ENCODE results near the gene CDCA8. TPM values are rescaled to one million over a fixed set of nuclear protein-coding genes. Genes with fewer than 3 reads are reported as not detected.
A peak's percentile ranks its signal among the peaks of the same experiment; 100 is the strongest.
"Not testable (repeated sequence)": the region's sequence is repeated elsewhere in the genome, so short reads cannot be mapped to it uniquely, and the experiment has no call there.

CDCA8 gene
- polyA plus RNA-seq, 4 donors: 4.0 to 23.5 (median 7.6) TPM

DNA sequence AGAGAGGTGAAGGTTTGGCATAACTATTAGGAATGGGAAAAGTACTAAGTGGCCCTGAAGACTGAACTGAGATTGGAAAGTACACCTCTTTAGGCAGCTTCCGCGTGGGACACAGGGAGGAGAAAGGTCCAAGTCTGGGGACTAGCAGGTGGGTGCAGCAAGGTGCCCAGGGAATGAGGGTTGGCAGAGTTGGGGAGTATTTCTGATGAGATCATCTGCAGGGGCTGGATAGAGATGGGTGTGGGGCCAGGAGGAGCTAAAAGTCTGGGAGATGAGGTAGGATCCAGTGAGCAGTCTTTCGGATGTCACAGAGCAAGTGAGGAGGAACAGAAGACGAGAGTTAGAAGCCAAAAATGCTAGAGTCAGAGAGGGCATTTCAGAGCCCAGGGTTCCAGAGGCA lies 36.1 kb downstream of the CDCA8 start:
- no peak for DNase-seq
- Histone ChIP-seq H3K9me3 (ENCODE audit: control insufficient read depth in 2 of 2, insufficient read depth in 1 of 2, low read depth in 1 of 2, low read length in 1 of 2) (no peaks in the 10 kb centered on the region), H3K36me3 (ENCODE audit: control insufficient read depth in 3 of 3, insufficient read depth in 2 of 3, low read depth in 1 of 3, low read length in 3 of 3) (no peaks in the 10 kb centered on the region), H3K4me1 (ENCODE audit: control insufficient read depth in 3 of 3, insufficient read depth in 2 of 3, low read depth in 1 of 3, low read length in 2 of 3) (peaks cover 0 to 1% (median 0%) of the 10 kb centered on the region in 3 donors), H3K27me3 (ENCODE audit: control insufficient read depth in 3 of 3, insufficient read depth in 3 of 3, low read length in 3 of 3) (peaks cover 0 to 2% (median 0%) of the 10 kb centered on the region in 3 donors), H3K4me3 (ENCODE audit: low read depth in 1 of 3, low read length in 3 of 3) (no peak overlapping the region), H3K27ac (ENCODE audit: low read depth in 1 of 3, low read length in 2 of 3) (no peak overlapping the region)
- 86 to 90% (median 87%) methylated on average over 4 of the region's 4 CpGs for WGBS, 3 donors
- FAIRE-seq: no peak

DNA sequence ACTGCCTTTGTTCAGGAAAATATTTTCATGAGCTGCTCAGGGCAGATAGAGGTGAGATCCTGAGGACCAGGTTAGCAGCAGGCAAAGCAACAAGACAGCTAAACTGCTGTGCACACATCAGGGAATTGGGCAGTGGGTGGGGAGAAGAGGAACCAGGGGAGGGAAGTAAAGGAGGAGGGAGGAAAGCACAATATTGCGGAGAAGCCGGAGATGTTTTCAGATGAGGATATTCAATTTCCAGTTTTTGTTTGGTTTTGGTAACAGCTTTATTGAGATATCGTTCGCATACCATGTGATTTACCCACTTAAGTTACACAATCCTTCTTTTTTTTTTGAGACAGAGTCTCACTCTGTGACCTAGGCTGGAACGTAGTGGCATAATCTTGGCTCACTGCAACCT lies 38.1 kb downstream of the CDCA8 start:
- 70 to 91% (median 89%) methylated on average over 5 of the region's 5 CpGs for WGBS, 3 donors
- Histone ChIP-seq H3K27me3 (ENCODE audit: control insufficient read depth in 3 of 3, insufficient read depth in 3 of 3, low read length in 3 of 3) (peaks cover 0 to 8% (median 3%) of the 10 kb centered on the region in 3 donors), H3K9me3 (ENCODE audit: control insufficient read depth in 2 of 2, insufficient read depth in 1 of 2, low read depth in 1 of 2, low read length in 1 of 2) (no peaks in the 10 kb centered on the region), H3K4me1 (ENCODE audit: control insufficient read depth in 3 of 3, insufficient read depth in 2 of 3, low read depth in 1 of 3, low read length in 2 of 3) (peaks cover 0 to 1% (median 0%) of the 10 kb centered on the region in 3 donors), H3K27ac (ENCODE audit: low read depth in 1 of 3, low read length in 2 of 3) (no peak overlapping the region), H3K4me3 (ENCODE audit: low read depth in 1 of 3, low read length in 3 of 3) (no peak overlapping the region), H3K36me3 (ENCODE audit: control insufficient read depth in 3 of 3, insufficient read depth in 2 of 3, low read depth in 1 of 3, low read length in 3 of 3) (no peaks in the 10 kb centered on the region)
- no peak for FAIRE-seq
- DNase-seq: no peak

DNA sequence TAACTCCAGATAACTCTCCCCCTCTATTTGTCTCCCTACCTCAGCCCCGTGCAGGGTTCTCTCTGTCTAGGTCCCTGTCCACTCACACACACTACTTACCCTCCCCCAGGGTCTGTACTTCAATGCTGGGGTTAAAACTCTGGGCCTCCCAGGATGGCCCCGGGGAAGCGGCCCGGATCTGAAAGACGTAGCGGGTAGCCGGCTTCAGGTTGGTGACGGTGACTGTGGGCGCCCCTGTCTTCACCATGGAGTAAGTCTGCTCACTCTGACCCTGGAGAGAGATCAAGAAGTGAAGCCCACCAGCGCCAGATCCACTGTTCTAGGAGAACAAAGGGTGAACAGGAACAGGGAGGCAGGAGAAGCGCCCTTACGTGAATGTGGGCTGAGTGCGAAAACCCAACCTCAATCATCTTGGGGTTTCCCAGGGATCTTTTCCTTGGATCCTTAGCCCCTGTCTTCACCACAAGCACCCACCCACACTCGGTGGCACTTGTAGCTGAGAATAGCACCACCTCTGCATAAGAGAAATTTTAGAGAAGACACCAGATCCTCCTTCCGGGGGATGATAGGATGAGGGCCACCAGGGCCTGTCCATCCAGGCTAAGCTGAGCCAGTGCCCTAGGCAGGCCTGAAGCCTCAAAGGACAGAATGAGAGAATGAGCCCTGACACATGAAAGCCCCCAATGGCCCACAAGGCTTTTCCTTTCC lies 39.1 kb downstream of the CDCA8 start:
- DNase-seq (no peak), FAIRE-seq (no peak)
- Histone ChIP-seq H3K36me3 (ENCODE audit: control insufficient read depth in 3 of 3, insufficient read depth in 2 of 3, low read depth in 1 of 3, low read length in 3 of 3) (no peaks in the 10 kb centered on the region), H3K4me3 (ENCODE audit: low read depth in 1 of 3, low read length in 3 of 3) (no peak overlapping the region), H3K27ac (ENCODE audit: low read depth in 1 of 3, low read length in 2 of 3) (no peak overlapping the region), H3K27me3 (ENCODE audit: control insufficient read depth in 3 of 3, insufficient read depth in 3 of 3, low read length in 3 of 3) (peaks cover 0 to 7% (median 3%) of the 10 kb centered on the region in 3 donors), H3K9me3 (ENCODE audit: control insufficient read depth in 2 of 2, insufficient read depth in 1 of 2, low read depth in 1 of 2, low read length in 1 of 2) (no peaks in the 10 kb centered on the region), H3K4me1 (ENCODE audit: control insufficient read depth in 3 of 3, insufficient read depth in 2 of 3, low read depth in 1 of 3, low read length in 2 of 3) (peaks cover 0 to 3% (median 0%) of the 10 kb centered on the region in 3 donors)
- WGBS, 3 donors: 88 to 94% (median 93%) methylated on average over 15 of the region's 15 CpGs

DNA sequence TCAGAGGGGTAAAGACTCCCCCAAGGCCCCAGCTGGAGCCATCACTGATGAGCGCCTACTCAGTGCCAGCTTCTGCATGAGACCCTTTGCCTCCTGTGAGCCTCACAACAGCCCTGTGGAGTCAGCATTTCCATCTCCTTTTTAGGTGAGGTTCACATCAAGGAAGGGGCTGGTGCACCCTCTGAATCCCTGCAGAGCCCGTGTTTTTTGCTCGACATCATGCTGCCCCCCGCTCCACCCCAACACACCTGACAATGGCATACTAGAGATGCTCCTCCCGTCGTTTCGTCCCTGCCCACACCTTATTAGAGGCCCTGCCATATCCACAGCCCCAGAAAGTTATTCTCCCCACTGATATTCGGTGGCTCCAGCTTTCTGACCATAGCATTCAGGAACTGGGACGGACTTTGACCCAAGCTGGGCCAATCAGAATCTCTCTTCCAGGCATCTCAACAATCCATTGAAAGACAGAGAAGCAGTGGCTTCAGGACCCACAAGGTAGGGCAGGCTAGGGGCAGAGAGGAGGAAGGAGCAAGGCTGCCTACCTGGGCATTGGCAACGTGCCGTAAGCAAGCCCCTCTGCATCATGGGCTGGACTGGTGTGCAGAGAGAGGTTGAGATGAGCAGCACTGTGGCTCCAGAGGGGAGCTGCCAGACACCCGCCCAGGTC lies 39.9 kb downstream of the CDCA8 start:
- DNase-seq (peak; percentile 77 to 88), FAIRE-seq (no peak)
- no peak overlapping the region for H3K4me3 ChIP-seq (ENCODE audit: low read depth in 1 of 3, low read length in 3 of 3)
- H3K27ac ChIP-seq (ENCODE audit: low read depth in 1 of 3, low read length in 2 of 3): no peak overlapping the region
- peaks cover 0 to 7% (median 3%) of the 10 kb centered on the region in 3 donors for H3K27me3 ChIP-seq (ENCODE audit: control insufficient read depth in 3 of 3, insufficient read depth in 3 of 3, low read length in 3 of 3)
- peaks cover 0 to 3% (median 0%) of the 10 kb centered on the region in 3 donors for H3K4me1 ChIP-seq (ENCODE audit: control insufficient read depth in 3 of 3, insufficient read depth in 2 of 3, low read depth in 1 of 3, low read length in 2 of 3)
- H3K36me3 ChIP-seq (ENCODE audit: control insufficient read depth in 3 of 3, insufficient read depth in 2 of 3, low read depth in 1 of 3, low read length in 3 of 3): no peaks in the 10 kb centered on the region
- 16 to 61% (median 33%) methylated on average over 12 of the region's 12 CpGs for WGBS, 3 donors
- no peaks in the 10 kb centered on the region for H3K9me3 ChIP-seq (ENCODE audit: control insufficient read depth in 2 of 2, insufficient read depth in 1 of 2, low read depth in 1 of 2, low read length in 1 of 2)

DNA sequence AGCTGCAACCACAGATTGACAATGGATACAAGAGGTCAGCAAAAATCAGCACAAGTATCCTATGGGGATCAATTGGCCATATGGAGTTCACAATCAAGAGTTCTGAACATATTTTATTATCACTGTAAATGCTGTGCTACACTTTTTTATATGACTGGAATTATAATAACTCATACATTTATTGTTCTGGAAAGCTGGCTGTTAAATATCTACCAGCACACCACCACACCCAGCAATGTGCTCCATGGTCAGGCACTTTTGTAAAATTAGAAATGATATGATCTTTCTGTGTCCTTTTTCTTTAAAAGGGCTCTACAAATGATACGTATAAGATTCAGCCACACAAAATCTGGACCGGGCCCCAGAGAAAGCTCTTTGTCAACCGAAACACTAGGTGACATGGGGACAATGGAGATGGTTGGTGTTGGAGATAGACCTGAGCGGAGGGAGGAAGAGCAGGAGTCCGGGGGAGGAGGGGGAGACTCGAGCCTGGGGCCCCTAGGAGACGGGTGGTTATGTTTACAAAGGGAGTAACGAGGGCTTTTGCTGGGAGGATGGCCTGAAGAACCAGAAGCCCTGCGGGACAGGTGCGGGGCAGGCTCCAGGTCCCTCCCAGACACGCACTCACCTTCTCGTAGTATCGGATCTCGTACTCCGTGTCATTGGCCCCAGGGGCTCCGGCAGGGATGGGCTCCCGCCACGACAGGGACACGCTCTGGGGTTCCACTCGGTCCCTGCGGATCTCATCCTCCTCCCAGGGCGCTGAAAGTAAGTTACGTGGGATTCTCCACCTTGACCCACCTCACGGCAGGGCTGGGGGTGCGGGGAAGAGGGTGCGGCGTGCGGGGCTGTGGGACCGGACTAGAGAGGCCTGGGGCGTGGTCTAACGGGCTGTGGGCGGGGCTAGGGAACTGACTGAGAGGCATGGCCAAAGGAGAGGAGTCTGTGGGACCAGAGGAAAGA lies 42.6 kb downstream of the CDCA8 start:
- Histone ChIP-seq H3K36me3 (ENCODE audit: control insufficient read depth in 3 of 3, insufficient read depth in 2 of 3, low read depth in 1 of 3, low read length in 3 of 3) (no peaks in the 10 kb centered on the region), H3K27me3 (ENCODE audit: control insufficient read depth in 3 of 3, insufficient read depth in 3 of 3, low read length in 3 of 3) (peaks cover 0 to 7% (median 3%) of the 10 kb centered on the region in 3 donors), H3K4me1 (ENCODE audit: control insufficient read depth in 3 of 3, insufficient read depth in 2 of 3, low read depth in 1 of 3, low read length in 2 of 3) (peaks cover 0 to 3% (median 0%) of the 10 kb centered on the region in 3 donors), H3K9me3 (ENCODE audit: control insufficient read depth in 2 of 2, insufficient read depth in 1 of 2, low read depth in 1 of 2, low read length in 1 of 2) (no peaks in the 10 kb centered on the region), H3K4me3 (ENCODE audit: low read depth in 1 of 3, low read length in 3 of 3) (peak overlapping the region in 1 of 3 donors; percentile 49), H3K27ac (ENCODE audit: low read depth in 1 of 3, low read length in 2 of 3) (peak overlapping the region in 2 of 3 donors; percentile 58 to 64)
- WGBS, 3 donors: 6 to 15% (median 13%) methylated on average over 31 to 32 of the region's 32 CpGs
- FAIRE-seq: no peak
- peak; percentile 33 to 76 for DNase-seq

DNA sequence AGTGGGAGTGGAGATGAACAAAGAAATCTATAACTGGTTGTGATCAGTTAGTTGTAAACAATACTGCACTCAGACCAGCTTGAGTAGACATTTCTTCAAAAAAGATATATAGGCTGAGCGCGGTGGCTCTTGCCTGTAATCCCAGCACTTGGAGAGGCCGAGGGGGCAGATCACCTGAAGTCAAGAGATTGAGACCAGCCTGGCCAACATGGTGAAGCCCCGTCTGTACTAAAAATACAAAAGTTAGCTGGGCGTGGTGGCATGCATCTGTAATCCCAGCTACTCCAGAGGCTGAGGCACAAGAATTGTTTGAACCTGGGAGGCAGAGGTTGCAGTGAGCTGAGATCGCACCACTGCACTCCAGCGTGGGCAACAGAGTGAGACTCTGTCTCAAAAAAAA lies 45.7 kb downstream of the CDCA8 start:
- DNase-seq; FAIRE-seq; H3K36me3 ChIP-seq (ENCODE audit: control insufficient read depth in 3 of 3, insufficient read depth in 2 of 3, low read depth in 1 of 3, low read length in 3 of 3); H3K27ac ChIP-seq (ENCODE audit: low read depth in 1 of 3, low read length in 2 of 3); H3K4me3 ChIP-seq (ENCODE audit: low read depth in 1 of 3, low read length in 3 of 3); H3K4me1 ChIP-seq (ENCODE audit: control insufficient read depth in 3 of 3, insufficient read depth in 2 of 3, low read depth in 1 of 3, low read length in 2 of 3); H3K9me3 ChIP-seq (ENCODE audit: control insufficient read depth in 2 of 2, insufficient read depth in 1 of 2, low read depth in 1 of 2, low read length in 1 of 2): not testable (repeated sequence)
- WGBS, 3 donors: 85 to 96% (median 88%) methylated on average over 7 of the region's 7 CpGs
- H3K27me3 ChIP-seq (ENCODE audit: control insufficient read depth in 3 of 3, insufficient read depth in 3 of 3, low read length in 3 of 3): peaks cover 0 to 13% (median 5%) of the 10 kb centered on the region in 3 donors

DNA sequence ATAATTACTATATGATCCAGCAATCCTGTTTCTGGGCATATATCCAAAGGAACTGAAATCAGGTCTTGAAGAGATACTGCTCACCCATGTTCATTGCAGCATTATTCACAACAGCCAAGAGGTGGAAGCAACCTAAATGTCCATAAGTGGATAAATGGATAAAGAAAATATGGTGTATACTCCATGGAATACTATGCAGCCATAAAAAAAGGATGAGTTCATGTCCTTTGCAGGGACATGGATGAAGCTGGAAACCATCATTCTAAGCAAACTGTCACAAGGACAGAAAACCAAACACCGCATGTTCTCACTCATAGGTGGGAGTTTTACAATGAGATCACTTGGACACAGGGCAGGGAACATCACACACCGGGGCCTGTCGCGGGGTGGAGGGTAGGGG lies 46.3 kb downstream of the CDCA8 start:
- H3K4me1 ChIP-seq (ENCODE audit: control insufficient read depth in 3 of 3, insufficient read depth in 2 of 3, low read depth in 1 of 3, low read length in 2 of 3); FAIRE-seq; H3K4me3 ChIP-seq (ENCODE audit: low read depth in 1 of 3, low read length in 3 of 3); H3K9me3 ChIP-seq (ENCODE audit: control insufficient read depth in 2 of 2, insufficient read depth in 1 of 2, low read depth in 1 of 2, low read length in 1 of 2); H3K36me3 ChIP-seq (ENCODE audit: control insufficient read depth in 3 of 3, insufficient read depth in 2 of 3, low read depth in 1 of 3, low read length in 3 of 3); DNase-seq; H3K27ac ChIP-seq (ENCODE audit: low read depth in 1 of 3, low read length in 2 of 3): not testable (repeated sequence)
- peaks cover 0 to 13% (median 5%) of the 10 kb centered on the region in 3 donors for H3K27me3 ChIP-seq (ENCODE audit: control insufficient read depth in 3 of 3, insufficient read depth in 3 of 3, low read length in 3 of 3)
- 92 to 97% (median 97%) methylated on average over 4 of the region's 4 CpGs for WGBS, 3 donors

DNA sequence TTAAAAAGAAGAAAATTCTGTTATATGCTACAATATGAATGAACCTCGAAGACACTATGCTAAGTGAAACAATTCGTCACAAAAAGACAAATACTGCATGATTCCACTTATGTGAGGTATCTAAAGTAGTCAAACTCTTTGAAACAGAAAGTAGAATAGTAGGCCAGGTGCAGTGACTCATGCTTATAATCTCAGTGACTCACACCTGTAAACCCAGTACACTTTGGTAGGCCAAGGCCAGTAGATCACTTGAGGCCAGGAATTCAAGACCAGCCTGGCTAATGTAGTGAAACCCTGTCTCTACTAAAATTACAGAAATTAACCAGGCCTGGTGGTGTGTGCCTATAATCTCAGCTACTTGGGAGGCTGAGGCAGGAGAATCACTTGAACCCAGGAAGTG lies 46.9 kb downstream of the CDCA8 start:
- FAIRE-seq: no peak
- Histone ChIP-seq H3K36me3 (ENCODE audit: control insufficient read depth in 3 of 3, insufficient read depth in 2 of 3, low read depth in 1 of 3, low read length in 3 of 3) (no peaks in the 10 kb centered on the region), H3K9me3 (ENCODE audit: control insufficient read depth in 2 of 2, insufficient read depth in 1 of 2, low read depth in 1 of 2, low read length in 1 of 2) (no peaks in the 10 kb centered on the region), H3K4me1 (ENCODE audit: control insufficient read depth in 3 of 3, insufficient read depth in 2 of 3, low read depth in 1 of 3, low read length in 2 of 3) (peaks cover 0 to 2% (median 0%) of the 10 kb centered on the region in 3 donors), H3K27me3 (ENCODE audit: control insufficient read depth in 3 of 3, insufficient read depth in 3 of 3, low read length in 3 of 3) (peaks cover 0 to 13% (median 5%) of the 10 kb centered on the region in 3 donors), H3K27ac (ENCODE audit: low read depth in 1 of 3, low read length in 2 of 3) (peak overlapping the region in 1 of 3 donors; percentile 31), H3K4me3 (ENCODE audit: low read depth in 1 of 3, low read length in 3 of 3) (no peak overlapping the region)
- peak; percentile 70 to 92 for DNase-seq
- WGBS, 3 donors: 18 to 55% (median 31%) methylated on average over 2 of the region's 2 CpGs

All from small intestine (tissue), 7 donors.